ENCODE results near the gene SORBS2. TPM values are rescaled to one million over a fixed set of nuclear protein-coding genes. Genes with fewer than 3 reads are reported as not detected.

Gene SORBS2
- total and polyA plus RNA-seq, 12 donors, result 175 to 3,169 (median 1,523) TPM

DNA sequence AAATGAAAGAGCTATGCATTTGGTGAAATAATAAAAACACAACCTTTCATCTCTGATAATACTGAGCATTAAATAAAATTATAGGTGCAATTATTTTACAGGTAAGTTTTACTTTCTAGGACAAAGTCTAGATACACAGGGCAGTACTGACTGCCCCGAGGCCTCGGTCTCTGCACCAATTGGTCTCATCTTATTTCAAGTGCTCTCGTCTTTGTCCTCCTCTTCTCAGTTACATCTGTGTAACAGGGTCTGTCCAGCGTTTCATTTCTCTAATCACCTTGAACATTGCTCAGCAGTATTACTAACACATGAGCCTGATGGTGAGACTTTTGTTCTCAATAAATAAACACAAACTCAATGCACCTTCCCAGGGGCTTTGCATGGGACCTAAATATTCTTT lies 44.5 kb downstream of the SORBS2 start:
- no peaks in the 10 kb centered on the region for H3K27me3 ChIP-seq
- ATAC-seq (peak in 1 of 8 donors; percentile 25), DNase-seq (no peak)
- H3K4me3 ChIP-seq, result no peak overlapping the region
- peaks cover 0 to 9% (median 0%) of the 10 kb centered on the region in 9 donors for H3K36me3 ChIP-seq
- TF ChIP-seq CTCF (IDR thresholded peaks at IDR 0.05), result no peak
- 46 to 68% methylated on average over 4 of the region's 4 CpGs for WGBS, 2 donors
- H3K9me3 ChIP-seq, result peaks cover 0 to 10% (median 0%) of the 10 kb centered on the region in 11 donors
- H3K27ac ChIP-seq, result peak overlapping the region in 1 of 10 donors; percentile 10
- peaks cover 5 to 85% (median 25%) of the 10 kb centered on the region in 9 donors for H3K4me1 ChIP-seq
- intact Hi-C loops (cut with DNase I), result loop anchor here in 1 of 10 donors (10.0 kb wide), 1 partner anchor 257 kb away; no protein-coding TSS in a partner anchor

- no peak for DNase-seq
- Histone ChIP-seq H3K9me3 (peaks cover 0 to 1% (median 0%) of the 10 kb centered on the region in 11 donors), H3K27ac (no peak overlapping the region), H3K4me3 (no peak overlapping the region), H3K36me3 (peaks cover 0 to 7% (median 0%) of the 10 kb centered on the region in 9 donors), H3K4me1 (peaks cover 6 to 85% (median 38%) of the 10 kb centered on the region in 9 donors), H3K27me3 (no peaks in the 10 kb centered on the region)
- intact Hi-C loops (cut with DNase I), result loop anchor here in 1 of 10 donors (10.0 kb wide), 1 partner anchor 260 kb away; no protein-coding TSS in a partner anchor
- ATAC-seq, result no peak
- TF ChIP-seq CTCF (IDR thresholded peaks at IDR 0.05), result no peak
Observed at GRCh38 chr4:185764876-185765275, 47.1 kb downstream of the SORBS2 start.

- intact Hi-C loops (cut with DNase I), result loop anchor here in 2 of 10 donors (2.0 to 10.0 kb wide), 2 partner anchors 45 to 263 kb away; no protein-coding TSS in a partner anchor
- DNase-seq, result peak in 1 of 2 donors; percentile 35
- Histone ChIP-seq H3K4me3 (peak overlapping the region in 3 of 10 donors; percentile 5 to 19 (median 18)), H3K27ac (peak overlapping the region; percentile 32 to 81 (median 60)), H3K27me3 (no peaks in the 10 kb centered on the region), H3K9me3 (no peaks in the 10 kb centered on the region), H3K4me1 (peaks cover 6 to 93% (median 55%) of the 10 kb centered on the region in 9 donors), H3K36me3 (peaks cover 0 to 4% (median 0%) of the 10 kb centered on the region in 9 donors)
- ATAC-seq, result peak; percentile 60 to 87 (median 79)
- TF ChIP-seq CTCF (IDR thresholded peaks at IDR 0.05), result no peak
- WGBS, 2 donors, result 32 to 38% methylated on average over 9 of the region's 9 CpGs
Observed at GRCh38 chr4:185761352-185762235, 50.4 kb downstream of the SORBS2 start.

GRCh38 chr4:185758807-185759206 lies 53.2 kb downstream of the SORBS2 start:
- no peak for TF ChIP-seq CTCF (IDR thresholded peaks at IDR 0.05)
- Histone ChIP-seq H3K9me3 (no peaks in the 10 kb centered on the region), H3K4me1 (peaks cover 0 to 91% (median 58%) of the 10 kb centered on the region in 9 donors), H3K27me3 (no peaks in the 10 kb centered on the region), H3K27ac (peak overlapping the region in 1 of 10 donors; percentile 7), H3K4me3 (no peak overlapping the region), H3K36me3 (peaks cover 0 to 5% (median 0%) of the 10 kb centered on the region in 9 donors)
- 51 to 71% methylated on average over 2 of the region's 2 CpGs for WGBS, 2 donors
- intact Hi-C loops (cut with DNase I), result no loop called here
- DNase-seq, result no peak
- no peak for ATAC-seq

All from heart right ventricle (tissue), 16 donors.